AG09309 (cell line): ENCODE data around the gene NLGN1.
"Not testable (repeated sequence)": the region's sequence is repeated elsewhere in the genome, so short reads cannot be mapped to it uniquely, and the experiment has no call there.

Experiments used
- DNase-seq: peaks from one replicate; pipeline ENCODE4 v3.0.0-alpha.2; 2010; ENCODE audit warnings: low read depth
- H3K4me3 ChIP-seq: 2 replicates; pipeline ENCODE4 v1.5.1; 2011; ENCODE audit warnings: mild to moderate bottlenecking, low read depth, low read length, moderate library complexity; ENCODE audit not compliant: control insufficient read depth
- CTCF ChIP-seq: IDR thresholded peaks from 2 replicates; pipeline ENCODE4 v1.5.1; 2011; ENCODE audit warnings: mild to moderate bottlenecking, low read depth, low read length, inconsistent platforms; ENCODE audit not compliant: insufficient read depth, control insufficient read depth; ENCODE audit errors: missing control alignments

The NLGN1 gene

DNA sequence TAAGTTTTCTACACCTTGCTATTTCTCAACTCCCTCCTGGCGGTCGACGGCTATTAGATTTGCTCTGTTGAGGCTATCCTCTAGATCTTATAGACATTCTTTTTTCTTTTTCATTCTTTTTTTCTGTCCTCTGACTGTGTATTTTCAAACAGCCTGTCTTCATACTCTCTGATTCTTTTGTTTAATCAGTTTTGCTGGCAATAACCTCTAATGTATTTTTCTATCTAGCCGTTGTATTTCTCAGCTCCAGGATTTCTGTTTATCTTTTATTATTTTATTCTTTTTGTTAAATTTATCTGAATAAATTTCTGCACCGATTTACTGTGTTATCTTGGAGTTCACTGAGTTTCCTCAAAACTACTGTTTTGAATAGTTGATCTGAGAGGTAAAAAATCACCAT, 31.5 kb downstream of the NLGN1 start:
- H3K4me3 ChIP-seq, result no peak overlapping the region
- DNase-seq, result no peak
- TF ChIP-seq CTCF, result no peak

DNA sequence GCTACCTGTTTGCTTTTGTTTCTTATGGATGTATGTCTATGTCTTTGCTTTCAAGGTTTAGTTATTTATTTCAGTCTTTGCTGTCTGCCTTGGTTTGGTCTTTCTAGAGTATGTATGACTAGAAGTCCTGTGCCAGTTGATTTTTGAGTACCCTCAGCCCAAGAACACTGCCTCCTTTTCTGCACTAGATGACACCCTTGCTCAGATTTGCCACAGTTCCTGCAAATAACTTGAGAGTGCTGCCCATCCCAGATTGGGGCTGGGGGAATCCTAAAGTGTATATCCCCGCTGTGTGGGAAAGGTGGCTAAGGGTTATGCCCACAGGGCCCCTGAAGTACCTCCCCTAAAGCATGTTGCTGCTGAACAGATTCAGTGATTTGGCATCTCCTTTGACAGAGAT, 32.0 kb downstream of the NLGN1 start:
- DNase-seq, result no peak
- H3K4me3 ChIP-seq, result no peak overlapping the region
- TF ChIP-seq CTCF, result peak; percentile 9

DNA sequence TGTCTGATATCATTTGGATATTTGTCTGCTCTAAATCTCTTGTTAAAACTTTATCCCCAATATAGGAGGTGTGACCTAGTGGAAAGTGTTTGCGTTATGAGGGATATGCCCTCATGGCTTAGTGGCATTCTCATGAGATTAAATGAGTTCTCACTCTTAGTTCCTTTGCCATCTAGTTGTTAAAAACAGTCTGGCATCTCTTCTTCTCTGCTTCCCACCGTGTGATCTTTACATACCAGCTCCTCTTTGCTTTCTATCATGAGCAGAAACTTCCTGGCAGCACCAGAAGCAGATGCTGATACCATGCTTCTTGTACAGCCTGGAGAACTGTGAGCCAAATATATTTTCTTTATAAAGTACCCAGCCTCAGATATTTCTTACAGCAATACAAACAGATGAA, 33.0 kb downstream of the NLGN1 start:
- no peak overlapping the region for H3K4me3 ChIP-seq
- no peak for TF ChIP-seq CTCF
- no peak for DNase-seq

GRCh38 chr3:173439004-173439403, 41.5 kb downstream of the NLGN1 start:
- TF ChIP-seq CTCF, result no peak
- no peak for DNase-seq
- no peak overlapping the region for H3K4me3 ChIP-seq

DNA sequence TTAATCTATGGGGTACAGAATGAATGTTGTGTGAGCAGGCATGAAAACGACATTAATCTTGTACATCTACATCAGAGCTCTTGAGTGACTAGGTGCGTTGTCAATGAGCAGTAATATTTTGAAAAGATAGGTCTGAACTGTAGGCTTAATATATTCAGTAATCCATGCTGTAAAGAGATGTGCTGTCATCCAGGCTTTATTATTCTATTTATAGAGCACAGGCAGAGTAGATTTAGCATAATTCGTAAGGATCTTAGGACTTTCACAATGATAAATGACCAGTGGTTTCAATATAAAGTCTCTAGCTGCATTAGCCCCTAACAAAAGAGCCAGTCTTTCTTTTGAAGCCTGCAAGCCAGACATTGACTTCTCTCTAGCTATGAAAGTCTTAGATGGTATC, 43.0 kb downstream of the NLGN1 start:
- no peak overlapping the region for H3K4me3 ChIP-seq

DNA sequence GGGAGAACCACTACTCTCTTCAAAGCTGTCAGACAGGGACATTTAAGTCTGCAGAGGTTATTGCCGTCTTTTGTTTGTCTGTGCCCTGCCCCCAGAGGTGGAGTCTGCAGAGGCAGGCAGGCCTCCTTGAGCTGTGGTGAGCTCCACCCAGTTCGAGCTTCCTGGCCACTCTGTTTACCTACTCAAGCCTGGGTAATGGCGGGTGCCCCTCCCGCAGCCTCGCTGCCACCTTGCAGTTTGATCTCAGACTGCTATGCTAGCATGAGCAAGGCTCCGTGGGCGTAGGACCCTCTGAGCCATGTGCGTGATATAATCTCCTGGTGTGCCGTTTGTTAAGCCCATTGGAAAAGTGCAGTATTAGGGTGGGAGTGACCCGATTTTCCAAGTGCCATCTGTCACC, 54.0 kb downstream of the NLGN1 start:
- DNase-seq, result not testable (repeated sequence)

More for the DNA sequence above, 43.0 kb downstream of the NLGN1 start:
- no peak for TF ChIP-seq CTCF
- no peak for DNase-seq

GRCh38 chr3:173463250-173463649, 65.7 kb downstream of the NLGN1 start:
- H3K4me3 ChIP-seq, result no peak overlapping the region
- no peak for DNase-seq
- no peak for TF ChIP-seq CTCF

More for the DNA sequence above, 54.0 kb downstream of the NLGN1 start:
- not testable (repeated sequence) for H3K4me3 ChIP-seq
